Measurements from ENCODE around the gene PLP1.

GRCh38 chrX:103730147-103730795 is 46.4 kb upstream of the PLP1 start:
- no peak for TF ChIP-seq CTCF (IDR thresholded peaks at IDR 0.05; ENCODE audit: extremely low read depth in 1 of 2, insufficient read depth in 1 of 2, low read depth in 1 of 2, low read length in 2 of 2)
- TF ChIP-seq GATA2 (IDR thresholded peaks at IDR 0.05; ENCODE audit: insufficient read depth, insufficient read length, low read depth, low read length): no peak
- TF ChIP-seq EZH2 (IDR thresholded peaks at IDR 0.05; ENCODE audit: borderline replicate concordance, low read depth, low read length, severe bottlenecking): no peak
- no peak for TF ChIP-seq POLR2A (IDR thresholded peaks at IDR 0.05; ENCODE audit: low read depth, low read length)

Data from endothelial cell of umbilical vein (primary cell).